SHP77 (cell line): Measurements from ENCODE around the gene DBF4B.
"Not testable (repeated sequence)": the region's sequence is repeated elsewhere in the genome, so short reads cannot be mapped to it uniquely, and the experiment has no call there.

Experiments
- DNase-seq, 2 experiments: peaks; one replicate each; lab custom pipeline; 2025; lab: John Stamatoyannopoulos, UW

Gene DBF4B

GRCh38 chr17:44708401-44709263 lies at the start of gene DBF4B:
Gene DBF4B (plus strand): TSS chr17:44708665. CDS start chr17:44708821, 156 bp downstream.
- peak; percentile 69 to 82 for DNase-seq

- DNase-seq: no peak
These were observed 46.6 kb upstream of the DBF4B start for GRCh38 chr17:44661835-44662234.

GRCh38 chr17:44663095-44663494 lies 45.4 kb upstream of the DBF4B start:
- no peak for DNase-seq

GRCh38 chr17:44664867-44665266 lies 43.6 kb upstream of the DBF4B start:
- no peak for DNase-seq

GRCh38 chr17:44666006-44666405 lies 42.5 kb upstream of the DBF4B start:
- no peak for DNase-seq

GRCh38 chr17:44672479-44673093 lies 35.9 kb upstream of the DBF4B start:
- peak; percentile 2 to 9 for DNase-seq

GRCh38 chr17:44673893-44674292 lies 34.6 kb upstream of the DBF4B start:
- DNase-seq: no peak

GRCh38 chr17:44677136-44677535 lies 31.3 kb upstream of the DBF4B start:
- DNase-seq: no peak

GRCh38 chr17:44683303-44683702 lies 25.2 kb upstream of the DBF4B start:
- DNase-seq: not testable (repeated sequence)

- DNase-seq: no peak
These were observed 20.7 kb upstream of the DBF4B start for GRCh38 chr17:44687756-44688155.

GRCh38 chr17:44688200-44688599 lies 20.3 kb upstream of the DBF4B start:
- no peak for DNase-seq

GRCh38 chr17:44688675-44689476 lies 19.6 kb upstream of the DBF4B start:
- DNase-seq: no peak

- DNase-seq: peak; percentile 81 to 89
These were observed 18.8 kb upstream of the DBF4B start, which contains the start of gene CCDC43 for GRCh38 chr17:44689477-44690217. Gene CCDC43 (minus strand): TSS chr17:44689776. CDS start chr17:44689753, 23 bp downstream.

- peak; percentile 12 to 25 for DNase-seq
These were observed 17.6 kb upstream of the DBF4B start for GRCh38 chr17:44690746-44691306.

- no peak for DNase-seq
These were observed 14.9 kb upstream of the DBF4B start for GRCh38 chr17:44693609-44694008.

GRCh38 chr17:44700288-44700687 lies 8.2 kb upstream of the DBF4B start:
- not testable (repeated sequence) for DNase-seq

GRCh38 chr17:44707755-44708400 lies 587 bp upstream of the DBF4B start:
- DNase-seq: no peak

- no peak for DNase-seq
These were observed 11.0 kb downstream of the DBF4B start for GRCh38 chr17:44719444-44719843.

GRCh38 chr17:44722254-44722653 lies 13.8 kb downstream of the DBF4B start:
- DNase-seq: no peak

- not testable (repeated sequence) for DNase-seq
These were observed 17.7 kb downstream of the DBF4B start for GRCh38 chr17:44726121-44726520.

- no peak for DNase-seq
These were observed 25.3 kb downstream of the DBF4B start for GRCh38 chr17:44733753-44734152.
